Testis (tissue), 3 donors: ENCODE results near the gene GSN. TPM values are rescaled to one million over a fixed set of nuclear protein-coding genes. Genes with fewer than 3 reads are reported as not detected.

Experiments
- DNase-seq: peaks from one replicate; pipeline ENCODE4 v3.0.0-alpha.2; 2019
- H3K27ac ChIP-seq, 2 donors: fragments of 200-600 bp; sonication (generic); one replicate each; pipeline ENCODE4 v1.5.1; 2019
- H3K27me3 ChIP-seq: fragments of 200-600 bp; sonication (generic); one replicate; pipeline ENCODE4 v1.5.1; 2019
- H3K36me3 ChIP-seq: fragments of 200-600 bp; sonication (generic); one replicate; pipeline ENCODE4 v1.5.1; 2017; ENCODE audit warnings: low read depth; ENCODE audit errors: missing control alignments
- H3K4me1 ChIP-seq: fragments of 200-600 bp; sonication (generic); one replicate; pipeline ENCODE4 v1.5.1; 2019
- H3K4me3 ChIP-seq, 2 donors: fragments of 200-600 bp; sonication (generic); one replicate each; pipeline ENCODE4 v1.5.1; 2017 to 2019
- H3K9me3 ChIP-seq: fragments of 200-600 bp; sonication (generic); one replicate; pipeline ENCODE4 v1.5.1; 2017
- CTCF ChIP-seq, 3 experiments: fragments of 450-650 bp in 2 of 3; fragments of 200-600 bp in 1 of 3; sonication (generic) in 1 of 3; IDR thresholded peaks; one replicate each; pipeline ENCODE4 v1.5.1; 2016 to 2019; ENCODE audit warnings: antibody characterized with exemption in 3 of 3, mild to moderate bottlenecking in 2 of 3, moderate library complexity in 1 of 3
- POLR2A ChIP-seq: fragments of 450-650 bp; IDR thresholded peaks from one replicate; pipeline ENCODE4 v1.6.1; 2017; ENCODE audit warnings: antibody characterized with exemption, mild to moderate bottlenecking, moderate library complexity
- WGBS, 2 donors: methylation state at CpG; one replicate each; pipeline ENCODE4 v1.1.5; 2018; 5-methylcytosine and 5-hydroxymethylcytosine counted together
- intact Hi-C: fragments of 100-400 bp; cut with DNase I; formaldehyde crosslinking; loops from one replicate; pipeline ENCODE4 v1.15.1; 2023; ENCODE audit warnings: low total_unique reads
- polyA plus RNA-seq: library from polyadenylated mRNA; stranded (reverse); fragments of 350-450 nt; fragmentation: Illumina TruSeq; extraction: RNeasy Lipid Tissue Mini Kit (QIAGEN cat#74804); gene quantifications from one replicate; pipeline ENCODE4 v1.2.3, GENCODE V29; 2014; ENCODE audit warnings: low read depth, low replicate concordance; ENCODE audit not compliant: insufficient read depth
- total RNA-seq, 2 donors: library from RNA; depleted of rRNA; stranded (reverse); fragments of >200 nt; gene quantifications; one replicate each; pipeline ENCODE4 v1.2.3, GENCODE V29; 2016

Gene GSN
- total and polyA plus RNA-seq, 3 donors from 2014 or later = 206 to 392 (median 356) TPM

GRCh38 chr9:121260457-121261106 is 7.4 kb upstream of the GSN start:
- TF ChIP-seq POLR2A (no peak), CTCF (IDR thresholded peaks at IDR 0.05) (no peak)
- DNase-seq = no peak
- Histone ChIP-seq H3K4me3 (no peak overlapping the region), H3K9me3 (no peaks in the 10 kb centered on the region), H3K36me3 (no peaks in the 10 kb centered on the region), H3K27ac (no peak overlapping the region), H3K27me3 (no peaks in the 10 kb centered on the region), H3K4me1 (no peaks in the 10 kb centered on the region)
- intact Hi-C loops = loop anchor here (10.0 kb wide), 1 partner anchor 46 kb away; no protein-coding TSS in a partner anchor
- WGBS, 2 donors = 56 to 60% methylated on average over 6 of the region's 6 CpGs

GRCh38 chr9:121261107-121261460 is 6.9 kb upstream of the GSN start:
- Histone ChIP-seq H3K4me3 (no peak overlapping the region), H3K9me3 (no peaks in the 10 kb centered on the region), H3K27me3 (no peaks in the 10 kb centered on the region), H3K4me1 (no peaks in the 10 kb centered on the region), H3K36me3 (no peaks in the 10 kb centered on the region), H3K27ac (no peak overlapping the region)
- WGBS, 2 donors = 35 to 62% methylated on average over 4 of the region's 4 CpGs
- DNase-seq = no peak
- TF ChIP-seq POLR2A (no peak), CTCF (IDR thresholded peaks at IDR 0.05) (no peak)
- intact Hi-C loops = loop anchor here (10.0 kb wide), 1 partner anchor 46 kb away; no protein-coding TSS in a partner anchor

- no peak overlapping the region for H3K4me3 ChIP-seq
- no peaks in the 10 kb centered on the region for H3K36me3 ChIP-seq
- 85 to 88% methylated on average over 1 of the region's 1 CpG for WGBS, 2 donors
- DNase-seq = no peak
- H3K9me3 ChIP-seq = no peaks in the 10 kb centered on the region
- no peaks in the 10 kb centered on the region for H3K27me3 ChIP-seq
- H3K27ac ChIP-seq = no peak overlapping the region
- no peak for TF ChIP-seq POLR2A
- intact Hi-C loops = loop anchor here (10.0 kb wide), 1 partner anchor 47 kb away; no protein-coding TSS in a partner anchor
- peaks cover 5% of the 10 kb centered on the region for H3K4me1 ChIP-seq
Observed at GRCh38 chr9:121261755-121262154, 6.2 kb upstream of the GSN start.

- no peaks in the 10 kb centered on the region for H3K9me3 ChIP-seq
- no peaks in the 10 kb centered on the region for H3K27me3 ChIP-seq
- H3K4me3 ChIP-seq = no peak overlapping the region
- H3K4me1 ChIP-seq = peaks cover 12% of the 10 kb centered on the region
- H3K27ac ChIP-seq = no peak overlapping the region
- no peaks in the 10 kb centered on the region for H3K36me3 ChIP-seq
- DNase-seq = no peak
- no peak for TF ChIP-seq CTCF (IDR thresholded peaks at IDR 0.05)
- no peak for TF ChIP-seq POLR2A
- intact Hi-C loops = loop anchor here (10.0 kb wide), 1 partner anchor 48 kb away; no protein-coding TSS in a partner anchor
- 93 to 100% methylated on average over 1 of the region's 1 CpG for WGBS, 2 donors
Observed at GRCh38 chr9:121262423-121262822, 5.5 kb upstream of the GSN start.

- no peak for DNase-seq
- Histone ChIP-seq H3K27me3 (no peaks in the 10 kb centered on the region), H3K36me3 (no peaks in the 10 kb centered on the region), H3K27ac (no peak overlapping the region), H3K4me1 (peaks cover 15% of the 10 kb centered on the region), H3K4me3 (no peak overlapping the region), H3K9me3 (no peaks in the 10 kb centered on the region)
- 85 to 88% methylated on average over 5 of the region's 5 CpGs for WGBS, 2 donors
- TF ChIP-seq POLR2A (no peak), CTCF (IDR thresholded peaks at IDR 0.05) (no peak)
- intact Hi-C loops = loop anchor here (10.0 kb wide), 1 partner anchor 48 kb away; no protein-coding TSS in a partner anchor
Observed at GRCh38 chr9:121262953-121263352, 5.0 kb upstream of the GSN start.
